SW480 (cell line): ENCODE data around the gene HABP2.

Source experiments
- DNase-seq: peaks from one replicate; pipeline ENCODE4 v3.0.0-alpha.2; 2016; ENCODE audit warnings: low spot score

The HABP2 gene

GRCh38 chr10:113552701-113553100 lies at the start of gene HABP2:
HABP2 (plus strand) TSS chr10:113553053; CDS start chr10:113553122, 69 bp downstream.
- no peak for DNase-seq

- no peak for DNase-seq
These were observed 48.9 kb upstream of the HABP2 start for GRCh38 chr10:113503930-113504329.

- DNase-seq = no peak
These were observed 48.4 kb upstream of the HABP2 start for GRCh38 chr10:113504423-113504822.

- DNase-seq = no peak
These were observed 46.4 kb upstream of the HABP2 start for GRCh38 chr10:113506476-113506875.

- no peak for DNase-seq
These were observed 41.4 kb upstream of the HABP2 start for GRCh38 chr10:113511419-113511818.

GRCh38 chr10:113515161-113515560 lies 37.7 kb upstream of the HABP2 start:
- DNase-seq = no peak

GRCh38 chr10:113515601-113516000 lies 37.3 kb upstream of the HABP2 start:
- DNase-seq = no peak

- no peak for DNase-seq
These were observed 36.8 kb upstream of the HABP2 start for GRCh38 chr10:113516061-113516460.

GRCh38 chr10:113517165-113517900 lies 35.5 kb upstream of the HABP2 start:
- DNase-seq = no peak

- DNase-seq = no peak
These were observed 35.0 kb upstream of the HABP2 start for GRCh38 chr10:113517901-113518260.

- no peak for DNase-seq
These were observed 34.4 kb upstream of the HABP2 start for GRCh38 chr10:113518415-113518814.

GRCh38 chr10:113518816-113519591 lies 33.8 kb upstream of the HABP2 start:
- DNase-seq = no peak

- DNase-seq = no peak
These were observed 33.2 kb upstream of the HABP2 start for GRCh38 chr10:113519681-113520115.

GRCh38 chr10:113520261-113520660 lies 32.6 kb upstream of the HABP2 start:
- no peak for DNase-seq

GRCh38 chr10:113520690-113521474 lies 32.0 kb upstream of the HABP2 start:
- DNase-seq = peak; percentile 59

GRCh38 chr10:113521475-113521795 lies 31.4 kb upstream of the HABP2 start:
- no peak for DNase-seq

- DNase-seq = no peak
These were observed 30.4 kb upstream of the HABP2 start for GRCh38 chr10:113522460-113522859.

- no peak for DNase-seq
These were observed 29.8 kb upstream of the HABP2 start for GRCh38 chr10:113523071-113523470.

GRCh38 chr10:113523628-113524027 lies 29.2 kb upstream of the HABP2 start:
- no peak for DNase-seq

- DNase-seq = no peak
These were observed 28.7 kb upstream of the HABP2 start for GRCh38 chr10:113524120-113524519.

GRCh38 chr10:113524539-113525490 lies 28.0 kb upstream of the HABP2 start:
- DNase-seq = peak; percentile 56

GRCh38 chr10:113525713-113526112 lies 27.1 kb upstream of the HABP2 start:
- no peak for DNase-seq
